ENCODE measurements around the gene PARD6A. TPM values are rescaled to one million over a fixed set of nuclear protein-coding genes. Genes with fewer than 3 reads are reported as not detected.
A peak's percentile ranks its signal among the peaks of the same experiment; 100 is the strongest.

Gene PARD6A
- total and polyA plus RNA-seq, 2 of the 13 experiments (the other 11 are each of a cell fraction or from before 2014, with no cell fraction given), result 3.5 to 4.3 TPM

DNA sequence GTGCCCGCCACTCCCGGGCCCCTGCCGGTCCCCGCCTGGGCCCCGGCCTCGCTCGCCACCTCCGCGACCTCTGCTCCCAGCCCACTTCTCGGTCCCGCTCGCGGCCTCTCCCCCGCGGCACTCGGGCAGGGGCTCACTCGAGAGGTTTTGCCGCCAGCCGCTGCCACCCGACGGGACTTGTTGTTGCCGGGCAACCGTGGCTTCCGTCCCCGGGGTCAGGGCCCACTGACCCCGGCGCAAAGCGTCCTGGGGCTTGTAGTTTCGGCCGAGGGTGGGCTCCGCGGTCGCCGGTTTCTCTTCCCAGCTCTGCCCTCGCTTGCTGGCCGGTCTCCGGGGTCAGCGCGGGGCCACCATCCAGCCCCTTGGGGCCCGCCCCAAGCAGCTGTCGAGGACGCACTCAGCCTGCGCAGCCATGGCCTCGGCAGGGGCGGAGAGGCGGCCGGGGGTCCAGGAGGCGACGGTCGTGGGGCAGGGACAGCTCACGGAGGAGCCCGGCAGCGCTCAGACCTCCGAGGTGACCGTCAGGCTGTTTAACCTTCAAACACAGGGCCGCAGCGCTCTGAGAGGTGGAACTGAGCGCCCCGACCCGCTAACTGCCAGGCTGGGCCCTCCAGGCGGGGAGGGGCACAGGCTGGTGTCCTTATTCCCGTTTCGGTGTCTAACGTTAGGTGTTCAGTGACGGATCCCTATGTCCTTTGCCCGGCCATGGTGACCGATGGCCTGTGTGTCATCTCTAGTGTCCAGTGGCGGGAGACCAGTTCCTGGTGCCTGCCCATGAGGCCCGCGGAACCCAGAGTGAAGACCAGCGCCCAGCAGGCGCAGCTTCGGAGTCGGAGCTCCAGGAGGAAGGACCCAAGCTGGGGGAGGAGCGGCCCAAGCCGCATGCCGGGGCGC lies 6.0 kb downstream of the PARD6A start, which contains the start of the genes C16orf86 and ENKD1 (continued):
- no peak for TF ChIP-seq CBX2 (IDR thresholded peaks at IDR 0.05; ENCODE audit: low read depth, low read length)
- no peak for TF ChIP-seq CBX2 (CRISPR knock-in tag; IDR thresholded peaks at IDR 0.05; ENCODE audit: low read depth)
- TF ChIP-seq DPF2 (CRISPR knock-in tag; IDR thresholded peaks at IDR 0.05; ENCODE audit: borderline replicate concordance, low read depth), result no peak
- no peak for TF ChIP-seq ZBTB1 (CRISPR knock-in tag; IDR thresholded peaks at IDR 0.05; ENCODE audit: borderline replicate concordance)
- TF ChIP-seq ZNF333 (CRISPR knock-in tag; IDR thresholded peaks at IDR 0.05; ENCODE audit: borderline replicate concordance), result 0 out of 2 replicates have a peak, but pooled peaks have one; percentile 35
- TF ChIP-seq ZNF562 (CRISPR knock-in tag; IDR thresholded peaks at IDR 0.05; ENCODE audit: borderline replicate concordance), result no peak
- TF ChIP-seq, protein P1, sequence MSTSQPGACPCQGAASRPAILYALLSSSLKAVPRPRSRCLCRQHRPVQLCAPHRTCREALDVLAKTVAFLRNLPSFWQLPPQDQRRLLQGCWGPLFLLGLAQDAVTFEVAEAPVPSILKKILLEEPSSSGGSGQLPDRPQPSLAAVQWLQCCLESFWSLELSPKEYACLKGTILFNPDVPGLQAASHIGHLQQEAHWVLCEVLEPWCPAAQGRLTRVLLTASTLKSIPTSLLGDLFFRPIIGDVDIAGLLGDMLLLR (CRISPR knock-in tag; IDR thresholded peaks at IDR 0.05), result 0 out of 2 replicates have a peak, but pooled peaks have one; percentile 9
- no peak; the same call in 1 of the 2 replicates for TF ChIP-seq WIZ (CRISPR knock-in tag; IDR thresholded peaks at IDR 0.05)
- TF ChIP-seq RARA (CRISPR knock-in tag; IDR thresholded peaks at IDR 0.05), result peak; percentile 34; the same call in 1 of the 2 replicates
- TF ChIP-seq ZNF225 (CRISPR knock-in tag; IDR thresholded peaks at IDR 0.05), result peak; percentile 51; the same call in 1 of the 2 replicates
- peak; percentile 83 for TF ChIP-seq RBM39 (IDR thresholded peaks at IDR 0.05; ENCODE audit: low read depth, low read length, poor library complexity, severe bottlenecking)
- TF ChIP-seq SUZ12 (IDR thresholded peaks at IDR 0.05; ENCODE audit: low read depth, low read length), result peak; percentile 81; the same call in 1 of the 2 replicates
- TF ChIP-seq, protein P2, sequence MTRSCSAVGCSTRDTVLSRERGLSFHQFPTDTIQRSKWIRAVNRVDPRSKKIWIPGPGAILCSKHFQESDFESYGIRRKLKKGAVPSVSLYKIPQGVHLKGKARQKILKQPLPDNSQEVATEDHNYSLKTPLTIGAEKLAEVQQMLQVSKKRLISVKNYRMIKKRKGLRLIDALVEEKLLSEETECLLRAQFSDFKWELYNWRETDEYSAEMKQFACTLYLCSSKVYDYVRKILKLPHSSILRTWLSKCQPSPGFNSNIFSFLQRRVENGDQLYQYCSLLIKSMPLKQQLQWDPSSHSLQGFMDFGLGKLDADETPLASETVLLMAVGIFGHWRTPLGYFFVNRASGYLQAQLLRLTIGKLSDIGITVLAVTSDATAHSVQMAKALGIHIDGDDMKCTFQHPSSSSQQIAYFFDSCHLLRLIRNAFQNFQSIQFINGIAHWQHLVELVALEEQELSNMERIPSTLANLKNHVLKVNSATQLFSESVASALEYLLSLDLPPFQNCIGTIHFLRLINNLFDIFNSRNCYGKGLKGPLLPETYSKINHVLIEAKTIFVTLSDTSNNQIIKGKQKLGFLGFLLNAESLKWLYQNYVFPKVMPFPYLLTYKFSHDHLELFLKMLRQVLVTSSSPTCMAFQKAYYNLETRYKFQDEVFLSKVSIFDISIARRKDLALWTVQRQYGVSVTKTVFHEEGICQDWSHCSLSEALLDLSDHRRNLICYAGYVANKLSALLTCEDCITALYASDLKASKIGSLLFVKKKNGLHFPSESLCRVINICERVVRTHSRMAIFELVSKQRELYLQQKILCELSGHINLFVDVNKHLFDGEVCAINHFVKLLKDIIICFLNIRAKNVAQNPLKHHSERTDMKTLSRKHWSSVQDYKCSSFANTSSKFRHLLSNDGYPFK (CRISPR knock-in tag; IDR thresholded peaks at IDR 0.05; ENCODE audit: borderline replicate concordance), result no peak
- no peak; the same call in 1 of the 2 replicates for TF ChIP-seq NCOA2 (CRISPR knock-in tag; IDR thresholded peaks at IDR 0.05)
- TF ChIP-seq CHCHD3 (CRISPR knock-in tag; IDR thresholded peaks at IDR 0.05), result 0 out of 2 replicates have a peak, but pooled peaks have one; percentile 13
- TF ChIP-seq, protein P3, sequence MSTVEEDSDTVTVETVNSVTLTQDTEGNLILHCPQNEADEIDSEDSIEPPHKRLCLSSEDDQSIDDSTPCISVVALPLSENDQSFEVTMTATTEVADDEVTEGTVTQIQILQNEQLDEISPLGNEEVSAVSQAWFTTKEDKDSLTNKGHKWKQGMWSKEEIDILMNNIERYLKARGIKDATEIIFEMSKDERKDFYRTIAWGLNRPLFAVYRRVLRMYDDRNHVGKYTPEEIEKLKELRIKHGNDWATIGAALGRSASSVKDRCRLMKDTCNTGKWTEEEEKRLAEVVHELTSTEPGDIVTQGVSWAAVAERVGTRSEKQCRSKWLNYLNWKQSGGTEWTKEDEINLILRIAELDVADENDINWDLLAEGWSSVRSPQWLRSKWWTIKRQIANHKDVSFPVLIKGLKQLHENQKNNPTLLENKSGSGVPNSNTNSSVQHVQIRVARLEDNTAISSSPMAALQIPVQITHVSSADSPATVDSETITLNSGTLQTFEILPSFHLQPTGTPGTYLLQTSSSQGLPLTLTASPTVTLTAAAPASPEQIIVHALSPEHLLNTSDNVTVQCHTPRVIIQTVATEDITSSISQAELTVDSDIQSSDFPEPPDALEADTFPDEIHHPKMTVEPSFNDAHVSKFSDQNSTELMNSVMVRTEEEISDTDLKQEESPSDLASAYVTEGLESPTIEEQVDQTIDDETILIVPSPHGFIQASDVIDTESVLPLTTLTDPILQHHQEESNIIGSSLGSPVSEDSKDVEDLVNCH (CRISPR knock-in tag; IDR thresholded peaks at IDR 0.05), result no peak
- no peak for TF ChIP-seq ZNF17 (CRISPR knock-in tag; IDR thresholded peaks at IDR 0.05)
- peak; percentile 8; the same call in 1 of the 2 replicates for TF ChIP-seq ZNF792 (CRISPR knock-in tag; IDR thresholded peaks at IDR 0.05)
- peak; percentile 92 for TF ChIP-seq ZNF605 (CRISPR knock-in tag; IDR thresholded peaks at IDR 0.05)
- 0 out of 2 replicates have a peak, but pooled peaks have one; percentile 65 for TF ChIP-seq FOXM1 (CRISPR knock-in tag; IDR thresholded peaks at IDR 0.05)
- no peak; the same call in 1 of the 2 replicates for TF ChIP-seq TOE1 (CRISPR knock-in tag; IDR thresholded peaks at IDR 0.05)
- no peak for TF ChIP-seq ZNF343 (CRISPR knock-in tag; IDR thresholded peaks at IDR 0.05)
- 0 out of 2 replicates have a peak, but pooled peaks have one; percentile 45 for TF ChIP-seq TP53 (CRISPR knock-in tag; conservative IDR thresholded peaks at IDR 0.05)
- TF ChIP-seq RFXANK (CRISPR knock-in tag; IDR thresholded peaks at IDR 0.05), result no peak

Measured in HepG2 (cell line).